ENCODE measurements around the gene CRTC3.
"Not testable (repeated sequence)": the region's sequence is repeated elsewhere in the genome, so short reads cannot be mapped to it uniquely, and the experiment has no call there.

CRTC3 gene

DNA sequence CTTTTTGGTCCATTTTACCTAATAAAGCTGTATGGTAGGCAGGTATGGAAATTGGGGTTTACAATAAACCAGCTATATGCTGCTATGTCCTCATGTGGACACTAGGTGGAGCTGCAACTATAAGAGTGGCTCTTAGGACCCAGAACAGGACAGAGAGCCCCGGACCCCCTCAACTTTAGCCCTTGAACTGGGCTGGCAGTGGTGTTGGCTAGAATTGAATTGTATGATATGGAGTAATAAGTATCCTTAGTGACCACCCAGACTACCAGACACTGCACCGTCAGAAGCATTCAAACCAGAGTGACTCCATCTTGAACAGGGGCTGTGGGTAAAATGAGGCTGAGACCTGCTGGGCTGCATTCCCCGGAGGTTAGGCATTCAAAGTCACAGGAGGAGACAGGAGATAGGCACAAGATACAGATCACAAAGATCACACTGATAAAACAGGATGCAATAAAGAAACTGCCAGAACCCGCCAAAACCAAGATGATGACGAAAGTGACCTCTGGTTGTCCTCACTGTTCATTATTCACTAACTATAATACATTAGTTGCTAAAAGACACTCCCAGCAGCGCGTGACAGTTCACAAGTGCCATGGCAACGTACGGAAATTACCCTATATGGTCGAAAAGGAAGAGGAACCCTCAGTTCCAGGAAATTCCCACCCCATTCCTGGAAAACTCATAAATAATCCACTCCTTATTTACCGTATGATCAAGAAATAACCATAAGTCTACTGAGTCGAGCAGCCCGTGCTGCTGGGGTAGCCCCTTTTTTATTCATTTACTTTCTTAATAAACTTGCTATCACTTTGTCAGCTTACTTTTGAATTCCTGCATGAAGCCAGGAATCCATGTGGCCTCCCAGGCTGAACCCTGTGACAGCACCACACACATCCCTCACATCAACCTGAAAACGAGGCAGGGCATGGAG, 118.7 kb downstream of the CRTC3 start:
- FAIRE-seq (no peak), DNase-seq (ENCODE audit: low spot score) (peak; percentile 34)

DNA sequence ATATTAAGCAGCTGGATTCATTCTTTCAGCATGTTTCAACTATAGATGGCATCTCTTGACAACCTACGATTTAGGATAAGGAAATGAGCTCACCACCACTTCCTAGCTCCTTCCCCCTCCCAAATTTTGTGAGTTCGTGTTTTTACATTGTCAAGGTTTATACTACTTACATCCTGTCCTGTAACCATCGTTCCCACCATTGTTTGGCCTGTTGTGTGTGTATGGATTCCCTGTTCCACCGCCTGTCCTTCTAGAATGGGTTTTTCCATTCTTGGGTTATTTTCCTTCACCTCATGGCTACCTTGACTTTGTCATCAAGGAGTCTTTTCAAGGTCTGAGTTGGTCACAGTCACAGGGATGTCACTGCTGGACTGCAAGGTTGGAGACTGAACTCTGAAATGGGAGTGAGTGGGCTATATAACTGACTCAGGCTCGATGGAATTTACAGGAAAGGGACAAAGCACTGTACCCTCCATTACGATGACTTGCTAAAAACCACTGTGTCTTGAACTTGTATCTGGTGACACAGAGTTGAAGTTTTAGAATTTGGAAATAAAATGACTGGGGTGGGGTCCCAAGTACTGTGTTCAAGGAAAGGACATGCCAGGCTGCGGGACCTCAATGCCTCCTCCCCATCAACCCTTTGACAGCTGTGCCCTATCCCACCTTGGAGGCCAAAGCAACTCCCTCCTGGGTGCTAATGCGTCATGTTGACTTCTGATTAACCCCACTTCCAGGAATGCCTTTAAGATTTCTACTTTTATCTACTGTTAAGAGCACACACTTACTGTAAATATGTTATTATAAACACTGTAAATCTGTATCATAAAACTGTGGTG, 120.6 kb downstream of the CRTC3 start:
- no peak for DNase-seq (ENCODE audit: low spot score)
- no peak for FAIRE-seq

DNA sequence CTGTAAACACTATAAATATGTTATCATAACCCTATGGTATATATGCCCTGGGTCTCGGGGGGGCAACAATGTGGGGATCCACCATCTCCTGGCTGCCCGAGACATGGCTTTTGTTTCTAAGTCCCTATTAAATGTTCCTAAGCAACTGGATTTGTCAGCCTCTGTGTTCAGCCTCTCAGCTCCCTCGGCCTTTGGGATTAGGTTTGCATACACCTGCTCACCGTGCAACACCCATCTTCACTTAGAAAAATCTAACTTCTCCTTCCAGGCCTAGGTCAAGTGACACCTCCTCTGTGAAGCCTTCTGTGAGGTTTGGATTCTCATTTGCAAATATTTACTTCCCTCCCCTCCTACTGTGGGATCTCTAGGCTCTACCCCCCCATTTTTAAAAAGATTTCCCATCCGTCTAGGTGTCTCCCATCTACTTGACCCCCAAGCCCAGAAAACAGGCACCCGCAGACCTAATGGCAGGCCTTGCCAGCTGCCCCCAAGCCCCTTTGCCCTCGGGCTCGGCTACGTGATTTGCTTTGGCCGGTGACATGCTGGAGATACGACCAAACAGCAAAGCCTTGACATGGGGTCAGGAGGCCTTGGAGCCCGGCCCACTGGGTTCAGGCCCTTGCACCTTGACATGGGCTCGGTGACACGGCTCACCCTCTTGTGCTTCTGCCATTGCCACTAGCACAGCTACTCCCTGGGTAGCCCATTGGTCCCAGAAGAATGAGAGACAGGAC, 121.4 kb downstream of the CRTC3 start:
- no peak for DNase-seq (ENCODE audit: low spot score)
- no peak for FAIRE-seq

DNA sequence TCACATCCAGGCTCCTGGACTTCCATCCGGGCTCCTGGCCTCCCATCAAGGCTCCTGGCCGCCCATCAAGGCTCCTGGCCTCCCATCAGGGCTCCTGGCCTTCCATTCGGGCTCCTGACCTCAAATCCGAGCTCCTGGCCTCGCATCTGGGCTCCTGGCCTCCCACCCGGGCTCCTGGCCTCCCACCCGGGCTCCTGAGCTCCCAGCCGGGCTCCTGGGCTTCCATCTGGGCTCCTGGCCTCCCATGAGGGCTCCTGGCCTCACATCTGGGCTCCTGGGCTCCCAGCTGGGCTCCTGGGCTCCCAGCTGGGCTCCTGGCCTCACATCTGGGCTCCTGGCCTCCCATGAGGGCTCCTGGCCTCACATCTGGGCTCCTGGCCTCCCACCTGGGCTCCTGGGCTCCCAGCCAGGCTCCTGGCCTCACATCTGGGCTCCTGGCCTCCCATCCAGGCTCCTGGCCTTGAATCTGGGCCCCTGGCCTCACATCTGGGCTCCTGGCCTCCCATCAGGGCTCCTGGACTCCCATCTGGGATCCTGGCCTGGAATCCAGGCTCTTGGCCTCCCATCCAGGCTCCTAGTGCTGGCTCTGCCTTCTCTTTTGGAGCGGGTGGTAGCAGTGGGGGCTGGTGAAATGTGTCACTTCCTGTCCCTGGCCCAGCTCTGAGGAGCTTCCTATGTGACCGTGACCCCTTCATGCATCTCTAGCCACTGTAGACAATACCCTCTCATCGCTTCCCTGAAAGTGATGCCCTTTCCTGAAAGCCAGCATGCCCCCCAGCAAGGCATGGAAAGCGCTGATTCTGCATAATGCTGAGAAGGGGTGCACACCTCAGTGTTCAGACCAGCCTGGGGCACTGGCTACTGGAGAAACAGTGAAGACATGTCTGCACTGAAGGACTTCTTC, 124.8 kb downstream of the CRTC3 start:
- no peak for DNase-seq (ENCODE audit: low spot score)
- FAIRE-seq = no peak

DNA sequence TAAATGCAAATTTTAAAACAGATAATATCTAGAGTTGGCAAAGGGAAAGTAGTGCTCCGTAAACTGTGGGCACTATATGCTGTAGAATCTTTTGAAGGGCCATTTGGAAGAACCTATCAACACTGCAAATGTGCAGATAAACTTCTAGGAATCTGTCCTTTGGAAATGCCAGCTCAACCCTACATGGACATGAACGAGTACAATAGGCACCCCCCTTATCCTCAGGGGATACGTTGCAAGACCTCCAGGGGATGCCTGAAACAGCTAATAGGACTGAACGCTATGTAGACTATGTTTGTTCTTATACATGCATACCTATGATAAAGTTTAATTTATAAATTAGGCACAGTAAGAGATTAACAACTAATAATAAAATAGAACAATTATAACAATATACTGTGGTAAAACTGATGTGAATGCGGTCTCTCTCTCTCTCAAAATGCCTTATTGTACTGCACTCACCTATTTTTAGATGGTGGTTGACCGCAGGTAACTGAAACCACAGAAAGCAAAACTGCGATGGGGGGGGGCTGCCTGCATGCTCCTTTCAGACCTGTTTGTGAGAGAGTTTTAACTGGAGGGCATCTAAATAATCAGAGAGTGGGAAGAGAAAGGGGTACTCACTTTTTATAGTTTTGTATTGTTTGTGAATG, 127.9 kb downstream of the CRTC3 start:
- not testable (repeated sequence) for DNase-seq (ENCODE audit: low spot score); FAIRE-seq

DNA sequence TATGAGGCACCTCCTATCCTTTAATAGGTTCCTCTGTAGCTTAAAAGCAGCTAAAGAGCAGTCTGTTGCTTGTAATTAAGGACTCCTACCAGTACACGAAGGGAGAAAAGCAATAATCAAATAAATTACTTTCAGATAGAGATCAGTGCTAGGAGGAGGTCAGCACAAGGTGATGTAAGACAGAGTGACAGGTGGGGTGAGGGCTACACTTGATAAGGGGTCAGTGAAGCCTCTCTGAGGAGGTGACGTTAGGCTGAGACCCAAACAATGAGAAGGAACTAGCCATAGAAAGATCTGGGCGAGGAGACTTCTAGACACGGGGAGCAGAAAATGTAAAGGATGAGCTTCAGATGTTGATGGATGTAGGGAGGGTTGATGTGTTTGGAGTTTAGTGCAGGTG, 129.8 kb downstream of the CRTC3 start:
- no peak for FAIRE-seq

DNA sequence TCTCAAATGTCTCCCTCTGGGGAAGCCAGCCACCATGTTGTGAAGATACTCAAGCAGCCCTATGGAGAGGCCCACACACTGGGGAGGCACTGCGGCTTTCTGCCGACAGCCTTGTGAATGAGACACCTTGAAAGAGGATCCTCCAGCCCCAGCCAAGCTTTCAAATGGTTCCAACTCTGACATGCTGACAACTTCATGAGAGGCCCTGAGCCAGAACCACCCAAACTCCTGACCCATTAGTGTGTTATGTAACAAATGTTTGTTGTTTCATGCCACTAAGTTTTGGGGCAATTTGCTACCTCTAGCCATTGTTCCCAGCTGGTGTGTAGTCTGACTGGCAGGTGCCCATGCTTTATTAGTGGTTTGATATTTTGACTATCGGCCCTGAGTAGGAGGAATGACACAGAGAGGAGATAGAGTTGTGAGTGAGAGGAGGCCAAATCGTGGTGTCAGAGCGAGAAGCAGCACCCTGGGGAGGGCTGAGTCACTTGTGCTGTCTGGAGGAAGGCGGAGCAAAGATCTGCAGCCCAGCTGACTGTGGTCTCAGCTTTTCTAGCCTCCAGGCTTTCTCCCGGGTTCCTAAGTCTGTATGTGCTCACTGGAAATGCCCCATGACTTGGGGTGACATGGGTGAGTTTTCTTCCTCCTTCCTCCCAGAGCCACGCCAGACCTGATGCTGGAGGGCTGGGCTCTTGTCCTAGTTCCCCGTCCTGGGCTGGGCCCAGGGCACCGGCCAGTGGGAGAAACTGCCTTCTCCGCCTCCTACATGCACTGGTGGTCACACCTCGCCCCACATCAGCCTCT, 130.7 kb downstream of the CRTC3 start:
- peak; percentile 31 for FAIRE-seq
- peak; percentile 59 for DNase-seq (ENCODE audit: low spot score)

More for the DNA sequence above, 129.8 kb downstream of the CRTC3 start:
- no peak for DNase-seq (ENCODE audit: low spot score)

DNA sequence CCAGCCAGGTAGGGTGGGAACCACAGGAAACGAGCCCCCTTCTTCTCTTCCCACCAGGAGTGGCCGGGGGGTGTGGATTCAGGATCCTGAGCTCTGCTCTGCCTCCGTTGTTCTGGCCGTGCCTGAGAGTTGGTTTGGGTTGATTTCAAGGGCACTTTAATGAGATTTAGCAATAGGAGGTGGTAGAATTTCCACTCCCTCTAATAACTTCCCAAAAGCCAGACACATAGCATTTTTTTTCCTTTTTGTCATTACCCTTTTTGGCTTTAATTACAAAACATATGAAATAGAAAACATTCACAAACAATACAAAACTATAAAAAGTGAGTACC, 131.2 kb downstream of the CRTC3 start:
- FAIRE-seq; DNase-seq (ENCODE audit: low spot score): not testable (repeated sequence)

DNA sequence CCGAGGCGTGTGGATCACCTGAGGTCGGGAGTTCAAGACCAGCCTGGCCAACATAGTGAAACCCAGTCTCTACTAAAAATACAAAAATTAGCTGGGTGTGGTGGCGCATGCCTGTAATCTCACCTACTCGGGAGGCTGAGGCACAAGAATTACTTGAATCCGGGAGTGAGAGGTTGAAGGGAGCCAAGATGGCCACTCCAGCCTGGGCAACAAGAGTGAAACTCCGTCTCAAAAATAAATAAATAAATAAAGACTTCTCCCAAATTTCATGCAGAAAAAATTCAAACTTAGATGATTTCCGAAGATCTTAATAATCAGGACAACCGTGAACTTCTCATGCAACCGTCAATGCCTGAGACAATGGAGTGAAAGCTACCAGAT, 134.3 kb downstream of the CRTC3 start:
- not testable (repeated sequence) for FAIRE-seq; DNase-seq (ENCODE audit: low spot score)

DNA sequence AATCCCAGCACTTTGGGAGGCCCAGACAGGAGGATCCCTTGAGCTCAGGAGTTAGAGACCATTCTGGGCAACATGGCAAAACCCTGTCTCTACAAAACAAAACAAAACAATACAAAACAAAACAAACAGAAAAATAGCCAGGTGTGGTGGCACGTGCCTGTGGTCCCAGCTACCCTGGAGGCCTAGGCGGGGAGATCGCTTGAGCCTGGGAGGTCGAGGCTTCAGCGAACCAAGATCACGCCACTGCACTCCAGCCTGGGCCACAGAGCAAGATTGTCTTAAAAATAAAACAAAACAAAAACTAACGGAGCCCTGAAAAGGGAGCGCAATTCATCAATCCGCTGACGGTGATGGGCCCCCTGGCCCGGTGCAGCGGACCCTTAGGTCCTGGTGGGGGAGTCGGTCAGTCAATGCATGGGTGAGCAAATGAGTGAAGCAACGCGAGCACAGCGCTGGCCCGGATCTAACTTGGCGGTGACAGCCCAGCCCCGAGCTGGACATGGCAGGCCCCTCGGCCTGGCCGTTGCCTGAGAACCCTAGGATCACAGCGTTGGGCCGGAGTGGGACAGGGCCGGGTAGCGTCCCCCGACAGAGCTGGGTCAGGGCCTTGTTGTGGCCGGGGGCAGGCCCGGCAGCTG, 135.0 kb downstream of the CRTC3 start:
- no peak for FAIRE-seq
- DNase-seq (ENCODE audit: low spot score) = no peak

DNA sequence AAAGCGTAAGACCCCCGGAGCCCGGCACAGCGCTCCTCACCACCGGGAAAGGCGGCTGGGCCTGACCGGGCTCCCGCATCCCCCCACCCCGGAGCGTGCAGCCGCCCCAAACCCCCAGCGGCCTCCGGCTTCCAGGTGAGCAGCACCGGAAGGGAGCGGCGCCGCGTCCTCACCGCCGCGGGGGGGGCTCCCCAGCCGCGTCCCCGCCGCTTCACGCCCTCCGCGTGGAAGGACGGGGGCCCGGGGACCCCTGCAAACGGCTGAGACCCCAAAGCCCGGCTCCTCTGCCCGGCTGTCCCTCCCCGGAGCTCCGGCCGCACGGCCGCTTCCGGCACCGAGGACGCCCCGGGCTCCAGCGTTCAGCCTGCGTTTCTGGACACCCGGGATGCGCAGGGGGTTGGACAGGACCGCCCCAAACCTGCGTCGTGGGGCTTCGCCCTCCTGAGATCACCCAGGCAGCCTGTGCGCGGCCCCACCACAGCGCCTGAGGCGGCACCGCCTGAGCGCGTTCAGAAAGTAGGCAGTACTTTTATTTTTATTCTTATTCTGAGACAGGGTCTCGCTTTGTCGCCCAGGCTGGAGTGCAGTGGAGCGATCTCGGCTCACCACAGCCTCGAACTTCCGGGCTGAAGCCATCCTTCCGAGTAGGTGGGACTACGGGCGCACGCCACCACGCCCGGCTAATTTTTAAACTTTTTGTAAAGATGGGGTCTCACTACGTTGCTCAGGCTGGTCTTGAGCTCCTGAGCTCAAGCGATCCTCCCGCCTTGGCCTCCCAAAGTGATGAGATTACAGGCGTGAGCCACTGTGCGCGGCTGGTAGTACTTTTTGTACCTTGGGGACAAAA, 135.8 kb downstream of the CRTC3 start:
- DNase-seq (ENCODE audit: low spot score) = peak; percentile 21
- FAIRE-seq = no peak

DNA sequence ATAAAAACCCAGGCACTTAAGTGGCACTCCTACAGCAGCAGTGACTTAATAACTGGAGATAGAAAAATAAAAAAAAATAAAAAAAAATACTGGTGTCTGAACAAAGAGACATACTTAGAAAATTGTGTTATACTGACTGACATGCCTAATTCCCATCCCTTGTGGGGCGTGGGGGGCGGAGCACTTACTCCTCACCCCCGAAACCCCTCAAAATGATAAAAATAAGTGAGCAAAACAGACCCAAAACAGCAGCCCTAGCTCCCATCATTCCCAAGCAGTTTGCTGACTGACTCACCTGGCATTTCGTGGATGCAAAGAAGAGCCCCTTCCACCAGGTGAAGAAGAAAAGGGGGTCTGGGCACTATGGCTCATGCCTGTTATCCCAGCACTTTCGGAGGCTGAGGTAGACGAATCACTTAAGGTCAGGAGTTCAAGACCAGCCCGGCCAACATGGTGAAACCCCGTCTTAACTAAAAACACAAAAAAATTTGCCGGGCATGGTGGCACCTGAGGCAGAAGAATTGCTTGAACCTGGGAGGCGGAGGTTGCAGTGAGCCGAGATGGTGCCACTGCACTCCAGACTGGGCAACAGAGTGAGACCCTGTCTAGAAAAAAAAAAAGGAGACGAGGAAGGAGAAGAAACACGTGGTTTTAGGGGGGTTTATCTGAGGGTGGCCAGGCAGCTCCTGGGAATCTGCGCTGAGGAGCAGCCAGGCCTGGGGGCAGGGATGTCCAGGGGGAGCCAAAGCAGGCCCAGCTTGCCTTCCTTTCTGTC, 136.6 kb downstream of the CRTC3 start:
- no peak for FAIRE-seq
- DNase-seq (ENCODE audit: low spot score) = no peak

DNA sequence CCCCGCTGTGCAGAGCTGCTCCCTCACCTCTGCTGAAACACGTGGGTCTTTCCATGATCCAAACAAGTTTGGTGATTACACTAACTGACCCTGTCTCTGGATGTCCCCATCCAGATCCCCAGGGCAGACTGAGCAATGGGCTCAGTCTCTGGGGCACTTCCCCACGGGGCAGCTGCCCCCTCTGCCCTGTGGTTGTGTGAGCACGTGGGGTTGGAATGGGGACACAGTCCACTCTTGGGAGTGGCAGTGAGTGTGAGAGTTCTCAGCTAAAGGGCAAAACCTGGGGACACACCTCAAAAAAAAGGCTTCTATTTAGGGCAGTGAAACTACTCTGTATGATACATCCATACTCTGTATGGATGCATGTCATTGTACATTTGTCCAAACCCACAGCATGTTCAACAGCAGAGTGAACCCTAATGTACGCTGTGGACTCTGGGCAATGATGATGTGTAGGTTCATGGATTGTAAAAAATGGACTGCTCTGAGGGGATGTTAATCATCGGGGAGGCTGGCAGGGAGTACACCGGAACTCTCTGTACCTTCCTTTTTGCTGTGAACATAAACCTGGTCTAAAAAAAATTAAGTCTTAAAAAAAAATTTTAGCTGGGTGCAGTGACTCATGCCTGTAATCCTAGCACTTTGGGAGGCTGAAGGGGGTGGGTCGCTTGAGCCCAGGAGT, 137.5 kb downstream of the CRTC3 start:
- no peak for FAIRE-seq

DNA sequence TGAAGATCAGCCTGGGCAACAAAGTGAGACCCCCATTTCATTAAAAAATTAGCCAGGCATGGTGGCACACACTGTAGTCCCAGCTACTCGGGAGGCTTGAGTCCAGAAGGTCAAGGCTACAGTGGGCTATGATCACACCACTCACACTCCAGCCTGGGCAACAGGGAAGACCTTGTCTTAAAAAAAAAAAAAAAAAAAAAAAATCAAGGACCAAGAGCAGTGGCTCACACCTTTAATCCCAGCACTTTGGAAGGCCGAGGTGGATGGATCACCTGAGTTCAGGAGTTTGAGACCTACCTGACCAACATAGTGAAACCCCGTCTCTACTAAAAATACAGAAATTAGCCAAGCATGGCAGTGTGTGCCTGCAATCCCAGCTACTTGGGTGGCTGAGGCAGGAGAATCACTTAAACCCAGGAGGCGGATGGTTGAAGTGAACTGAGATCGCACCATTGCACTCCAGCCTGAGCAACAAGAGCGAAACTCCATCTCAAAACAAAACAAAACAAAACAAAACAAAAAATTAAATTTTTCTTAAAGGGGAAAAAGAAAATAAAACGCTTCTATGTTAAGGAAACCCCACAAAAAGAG, 138.1 kb downstream of the CRTC3 start:
- not testable (repeated sequence) for FAIRE-seq; DNase-seq (ENCODE audit: low spot score)

More for the DNA sequence above, 137.5 kb downstream of the CRTC3 start:
- no peak for DNase-seq (ENCODE audit: low spot score)

DNA sequence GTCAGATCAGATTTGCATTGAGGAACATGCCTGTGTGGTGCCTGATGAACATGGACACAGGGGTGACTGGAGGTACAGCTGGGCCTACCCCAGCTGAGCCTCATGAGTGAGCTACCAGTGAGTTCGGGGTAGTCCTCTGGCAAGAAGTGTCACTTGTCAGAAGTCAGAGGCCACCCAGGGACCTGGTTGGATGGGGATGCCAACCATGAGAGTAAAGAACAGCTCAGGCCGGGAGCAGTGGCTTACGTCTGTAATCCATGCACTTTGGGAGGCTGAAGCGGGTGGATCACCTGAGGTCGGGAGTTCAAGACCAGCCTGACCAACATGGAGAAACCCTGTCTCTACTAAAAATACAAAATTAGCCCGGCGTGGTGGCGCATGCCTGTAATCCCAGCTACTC, 140.9 kb downstream of the CRTC3 start:
- not testable (repeated sequence) for DNase-seq (ENCODE audit: low spot score); FAIRE-seq

DNA sequence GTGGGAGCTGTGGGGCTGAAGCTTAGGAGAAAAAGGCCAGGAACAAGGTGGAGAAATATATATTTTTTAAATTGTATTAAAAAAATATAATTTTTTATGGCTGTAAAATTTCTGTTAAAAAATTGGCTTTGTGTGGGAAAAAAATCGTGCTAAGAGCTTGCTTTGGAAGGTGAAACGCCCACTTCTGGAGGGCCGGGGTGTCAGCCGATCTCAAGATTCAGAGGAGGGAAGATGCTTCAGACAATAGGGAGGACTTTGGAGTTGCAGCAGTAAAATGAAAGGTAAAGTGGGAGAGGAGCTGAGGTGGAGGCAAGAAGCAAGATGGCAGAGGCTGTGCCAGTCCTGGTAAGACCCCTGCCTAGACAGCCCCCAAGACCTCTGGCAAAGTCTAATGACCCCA, 141.5 kb downstream of the CRTC3 start:
- no peak for DNase-seq (ENCODE audit: low spot score)
- no peak for FAIRE-seq

All from RCC 7860 (cell line).